ENCODE results near the gene AFF1.
A peak's percentile ranks its signal among the peaks of the same experiment; 100 is the strongest.
"Not testable (repeated sequence)": the region's sequence is repeated elsewhere in the genome, so short reads cannot be mapped to it uniquely, and the experiment has no call there.

AFF1 gene

GRCh38 chr4:87011340-87012034 is 76.7 kb downstream of the AFF1 start:
- DNase-seq (ENCODE audit: low read depth, low spot score): peak; percentile 48

GRCh38 chr4:87012265-87012953 is 77.6 kb downstream of the AFF1 start:
- no peak for DNase-seq (ENCODE audit: low read depth, low spot score)

GRCh38 chr4:87012954-87013308 is 78.1 kb downstream of the AFF1 start:
- DNase-seq (ENCODE audit: low read depth, low spot score): not testable (repeated sequence)

GRCh38 chr4:87014284-87014782 is 79.5 kb downstream of the AFF1 start:
- DNase-seq (ENCODE audit: low read depth, low spot score): no peak

GRCh38 chr4:87015416-87015815 is 80.6 kb downstream of the AFF1 start:
- no peak for DNase-seq (ENCODE audit: low read depth, low spot score)

- DNase-seq (ENCODE audit: low read depth, low spot score): no peak
Observed at GRCh38 chr4:87017580-87018342, 83.0 kb downstream of the AFF1 start.

GRCh38 chr4:87018753-87019152 is 83.9 kb downstream of the AFF1 start:
- no peak for DNase-seq (ENCODE audit: low read depth, low spot score)

- no peak for DNase-seq (ENCODE audit: low read depth, low spot score)
Observed at GRCh38 chr4:87019246-87019791, 84.5 kb downstream of the AFF1 start.

- no peak for DNase-seq (ENCODE audit: low read depth, low spot score)
Observed at GRCh38 chr4:87019898-87020297, 85.1 kb downstream of the AFF1 start.

GRCh38 chr4:87024201-87024600 is 89.4 kb downstream of the AFF1 start:
- DNase-seq (ENCODE audit: low read depth, low spot score): no peak

- no peak for DNase-seq (ENCODE audit: low read depth, low spot score)
Observed at GRCh38 chr4:87025023-87025613, 90.3 kb downstream of the AFF1 start.

- peak; percentile 59 for DNase-seq (ENCODE audit: low read depth, low spot score)
Observed at GRCh38 chr4:87025614-87026041, 90.8 kb downstream of the AFF1 start.

GRCh38 chr4:87026800-87027495 is 92.1 kb downstream of the AFF1 start:
- DNase-seq (ENCODE audit: low read depth, low spot score): no peak

- DNase-seq (ENCODE audit: low read depth, low spot score): no peak
Observed at GRCh38 chr4:87029356-87029755, 94.5 kb downstream of the AFF1 start.

- no peak for DNase-seq (ENCODE audit: low read depth, low spot score)
Observed at GRCh38 chr4:87030124-87030523, 95.3 kb downstream of the AFF1 start.

GRCh38 chr4:87030755-87031441 is 96.1 kb downstream of the AFF1 start:
- DNase-seq (ENCODE audit: low read depth, low spot score): peak; percentile 60

- DNase-seq (ENCODE audit: low read depth, low spot score): no peak
Observed at GRCh38 chr4:87031920-87032319, 97.1 kb downstream of the AFF1 start.

GRCh38 chr4:87032884-87033533 is 98.2 kb downstream of the AFF1 start:
- no peak for DNase-seq (ENCODE audit: low read depth, low spot score)

GRCh38 chr4:87033902-87034301 is 99.1 kb downstream of the AFF1 start:
- peak; percentile 57 for DNase-seq (ENCODE audit: low read depth, low spot score)

GRCh38 chr4:87034527-87034926 is 99.7 kb downstream of the AFF1 start:
- DNase-seq (ENCODE audit: low read depth, low spot score): no peak

Data from ELF-1 (cell line).